Keratinocyte (primary cell): ENCODE results near the gene NR3C2.

Source experiments
- CTCF ChIP-seq, 3 experiments: IDR thresholded peaks in 1 of 3; conservative IDR thresholded peaks in 1 of 3; optimal IDR thresholded peaks in 1 of 3; 2 replicates in 2 of 3; 3 replicates in 1 of 3; pipeline versions ENCODE3 to v1.5.1; 2011; ENCODE audit warnings: low read length in 3 of 3, mild to moderate bottlenecking in 3 of 3, moderate library complexity in 2 of 3, control low read depth in 1 of 3, inconsistent platforms in 1 of 3; ENCODE audit not compliant: insufficient read depth in 2 of 3; ENCODE audit errors: extremely low read depth in 1 of 3
- EZH2 ChIP-seq: IDR thresholded peaks from one replicate; pipeline ENCODE4 v1.6.1; 2012; ENCODE audit warnings: inconsistent platforms, mild to moderate bottlenecking, low read length, moderate library complexity

DNA sequence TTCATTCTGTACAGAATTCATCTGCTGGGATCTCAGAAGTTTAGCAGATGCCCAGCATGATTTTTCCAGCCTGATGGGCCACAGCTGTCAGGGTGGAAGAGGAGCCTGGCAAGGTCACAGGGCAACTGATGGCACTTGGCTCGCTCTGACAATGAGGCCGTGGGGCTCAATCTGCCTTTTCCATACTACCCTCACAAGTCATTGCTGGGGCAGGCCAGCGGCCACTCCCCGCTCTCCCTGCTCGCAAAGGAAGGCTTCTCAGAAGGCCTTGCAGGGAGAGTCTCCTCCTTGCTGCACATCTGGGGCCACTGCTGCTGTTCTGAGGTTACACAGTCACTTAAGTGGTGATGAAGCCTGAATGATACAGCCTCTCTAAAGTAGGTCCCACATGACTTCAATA is 349.1 kb downstream of the NR3C2 start:
- no peak for TF ChIP-seq CTCF (optimal IDR thresholded peaks at IDR 0.05 in 1 of 3, IDR thresholded peaks at IDR 0.05 in 1 of 3, conservative IDR thresholded peaks at IDR 0.05 in 1 of 3; ENCODE audit: extremely low read depth in 1 of 3, insufficient read depth in 2 of 3, low read length in 3 of 3)
- TF ChIP-seq EZH2: no peak
